ENCODE results near the gene DOCK2. TPM values are rescaled to one million over a fixed set of nuclear protein-coding genes. Genes with fewer than 3 reads are reported as not detected.

The DOCK2 gene
- total and polyA plus RNA-seq, 2 of the 8 experiments (the other 6 are each of a cell fraction or from before 2014, with no cell fraction given), result 3.9 to 5.7 TPM

- H3K9me3 ChIP-seq (ENCODE audit: insufficient read depth in 2 of 2, low read depth in 1 of 2, low read length in 1 of 2), result no peaks in the 10 kb centered on the region
- no peak overlapping the region for H4K91ac ChIP-seq (replicated peaks; ENCODE audit: insufficient read length, low read length)
- no peak overlapping the region for H3K18ac ChIP-seq (ENCODE audit: extremely low read depth, low read length)
- no peaks in the 10 kb centered on the region for H3K79me2 ChIP-seq (ENCODE audit: control insufficient read depth in 1 of 2, insufficient read depth in 2 of 2, low read length in 2 of 2)
- no peak overlapping the region for H2BK20ac ChIP-seq (ENCODE audit: low read length)
- no peak overlapping the region for H3K27ac ChIP-seq (ENCODE audit: low read depth, low read length)
- H3K79me1 ChIP-seq (ENCODE audit: low read depth, low read length), result no peaks in the 10 kb centered on the region
- FAIRE-seq (no peak), DNase-seq (ENCODE audit: low read depth in 1 of 2, low spot score in 2 of 2) (no peak)
- ChIA-PET POLR2A (ENCODE audit: partially characterized antibody) (interaction anchor here (0.8 kb wide), 1 partner anchor 13 kb away, joined by 3 read pairs; no protein-coding TSS in a partner anchor), CTCF (ENCODE audit: partially characterized antibody) (no interaction called here)
- no peaks in the 10 kb centered on the region for H3K27me3 ChIP-seq (replicated peaks in 1 of 4; ENCODE audit: control insufficient read depth in 3 of 4, extremely low read depth in 1 of 4, insufficient read depth in 3 of 4, low read length in 3 of 4)
- H3K4me1 ChIP-seq (replicated peaks in 1 of 4; ENCODE audit: control insufficient read depth in 3 of 4, insufficient read depth in 4 of 4, low read length in 3 of 4), result peaks cover 0 to 3% (median 0%) of the 10 kb centered on the region in 4 experiments; a peak in 1 of 7 replicates
- H3K4ac ChIP-seq (replicated peaks; ENCODE audit: insufficient read length, low read depth, low read length), result no peak overlapping the region
- WGBS, 2 experiments (ENCODE audit: extremely low coverage in 1 of 2, insufficient coverage in 1 of 2, insufficient read length in 1 of 2, insufficient replicate concordance in 2 of 2, low coverage in 1 of 2, low lambda C conversion rate in 2 of 2, missing lambda C conversion rate in 1 of 2), result 89% methylated on average over 7 of the region's 7 CpGs; no CpG with 5 or more reads in 1 of the 2 experiments
- no peak overlapping the region for H3K4me3 ChIP-seq (ENCODE audit: extremely low read depth in 1 of 4, insufficient read depth in 2 of 4, low read depth in 3 of 4, low read length in 4 of 4)
- no peaks in the 10 kb centered on the region for H4K20me1 ChIP-seq (replicated peaks in 1 of 2; ENCODE audit: control insufficient read depth in 1 of 2, insufficient read depth in 2 of 2, low read length in 2 of 2)
- no peak for TF ChIP-seq NANOG (IDR thresholded peaks at IDR 0.05; ENCODE audit: insufficient read depth, low read depth, low read length, poor library complexity, severe bottlenecking)
- TF ChIP-seq MAFK (IDR thresholded peaks at IDR 0.05; ENCODE audit: low read depth, low read length), result no peak
- TF ChIP-seq TAF7 (optimal IDR thresholded peaks at IDR 0.05; ENCODE audit: borderline replicate concordance, low read depth, low read length), result no peak
- TF ChIP-seq CHD1 (IDR thresholded peaks at IDR 0.05; ENCODE audit: low read depth, low read length), result no peak
- TF ChIP-seq MAX (IDR thresholded peaks at IDR 0.05), result no peak
- no peak for TF ChIP-seq FOSL1 (IDR thresholded peaks at IDR 0.05; ENCODE audit: insufficient read depth, low read depth, low read length)
- no peak for TF ChIP-seq BCL11A (IDR thresholded peaks at IDR 0.05; ENCODE audit: low read depth in 2 of 2, low read length in 2 of 2)
- TF ChIP-seq ATF2 (IDR thresholded peaks at IDR 0.05; ENCODE audit: low read length), result no peak
- no peak for TF ChIP-seq KDM5A (IDR thresholded peaks at IDR 0.05; ENCODE audit: low read length)
- TF ChIP-seq BRCA1 (IDR thresholded peaks at IDR 0.05; ENCODE audit: low read depth, low read length), result no peak
- TF ChIP-seq CBX8 (IDR thresholded peaks at IDR 0.05; ENCODE audit: borderline replicate concordance, low read depth, low read length), result no peak
- TF ChIP-seq RFX5 (IDR thresholded peaks at IDR 0.05; ENCODE audit: borderline replicate concordance, low read depth, low read length), result no peak
- H3K4me2 ChIP-seq (ENCODE audit: insufficient read depth in 1 of 2, low read depth in 2 of 2, low read length in 2 of 2), result no peak overlapping the region
- no peaks in the 10 kb centered on the region for H3K36me3 ChIP-seq (ENCODE audit: control insufficient read depth in 2 of 4, insufficient read depth in 4 of 4, low read length in 3 of 4)
- H2AFZ ChIP-seq (ENCODE audit: low read length), result no peak overlapping the region
- H3K23me2 ChIP-seq (ENCODE audit: low read depth, low read length), result no peaks in the 10 kb centered on the region
- H2AK5ac ChIP-seq (ENCODE audit: low read depth, low read length), result no peak overlapping the region
- no peak overlapping the region for H2BK5ac ChIP-seq (ENCODE audit: low read depth, low read length)
- no peak overlapping the region for H3K56ac ChIP-seq (replicated peaks; ENCODE audit: insufficient read length, low read depth, low read length)
- H3K23ac ChIP-seq (ENCODE audit: insufficient read length), result no peak overlapping the region
- no peak overlapping the region for H2BK12ac ChIP-seq (ENCODE audit: low read depth, low read length)
- H3K9ac ChIP-seq (replicated peaks in 1 of 4; ENCODE audit: extremely low read depth in 1 of 4, low read depth in 3 of 4, low read length in 3 of 4), result no peak overlapping the region
- no peak overlapping the region for H3K14ac ChIP-seq (ENCODE audit: insufficient read length)
- H4K5ac ChIP-seq (ENCODE audit: insufficient read length, low read depth, low read length), result no peak overlapping the region
- H2BK15ac ChIP-seq (ENCODE audit: low read length), result no peak overlapping the region
- H2BK120ac ChIP-seq (replicated peaks; ENCODE audit: low read depth, low read length), result no peak overlapping the region
- H4K8ac ChIP-seq (ENCODE audit: extremely low read depth, insufficient read depth, low read length), result no peak overlapping the region
Measured at GRCh38 chr5:169933616-169934015, 296.5 kb downstream of the DOCK2 start.
